Stomach (tissue), 4 donors: ENCODE measurements around the gene STIM2.

Source experiments
- EP300 ChIP-seq: sonication (generic); formaldehyde crosslinking; IDR thresholded peaks from one replicate; pipeline ENCODE4 v1.6.1; 2017; ENCODE audit warnings: antibody characterized with exemption
- POLR2A ChIP-seq, 4 donors: fragments of 450-650 bp; IDR thresholded peaks; one replicate each; pipeline ENCODE4 v1.6.1; 2016; ENCODE audit warnings: antibody characterized with exemption in 4 of 4, control low read depth in 2 of 4, mild to moderate bottlenecking in 1 of 4, moderate library complexity in 1 of 4
- POLR2AphosphoS5 ChIP-seq, 3 donors: sonication (generic); formaldehyde crosslinking; IDR thresholded peaks; one replicate each; pipeline ENCODE4 v1.6.1; 2016; ENCODE audit warnings: antibody characterized with exemption in 3 of 3
- TF ChIP-seq, protein P1 (sequence below), 7 experiments: fragments of 450-650 bp in 4 of 7; fragments of 200-600 bp in 3 of 7; sonication (generic) in 3 of 7; IDR thresholded peaks; one replicate each; pipeline ENCODE4 v1.5.1; 2016 to 2019; ENCODE audit warnings: antibody characterized with exemption in 7 of 7, control low read depth in 2 of 7, mild to moderate bottlenecking in 1 of 7

DNA sequence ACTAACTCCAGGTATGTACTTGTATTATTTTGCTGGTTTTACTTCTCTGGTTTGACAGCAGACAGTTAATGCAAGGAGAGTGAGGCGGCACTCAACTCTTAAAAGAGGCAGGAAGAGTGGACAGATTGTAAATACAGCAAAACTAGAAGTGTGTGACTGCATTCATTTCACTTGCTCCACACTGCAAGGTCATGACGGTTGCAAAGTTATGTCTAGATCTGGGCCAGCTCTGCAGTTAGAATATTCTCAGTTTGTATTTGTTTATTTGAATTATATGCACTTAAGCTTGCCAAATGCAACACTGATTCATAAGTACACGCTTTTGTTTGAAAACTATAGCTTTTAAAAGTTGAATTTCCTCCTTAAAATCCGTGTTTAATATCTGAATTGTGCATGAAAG is 148.9 kb downstream of the STIM2 start:
- no peak for TF ChIP-seq POLR2AphosphoS5 (IDR thresholded peaks at IDR 0.05)
- TF ChIP-seq POLR2A (IDR thresholded peaks at IDR 0.05) = no peak
- TF ChIP-seq, protein P1, sequence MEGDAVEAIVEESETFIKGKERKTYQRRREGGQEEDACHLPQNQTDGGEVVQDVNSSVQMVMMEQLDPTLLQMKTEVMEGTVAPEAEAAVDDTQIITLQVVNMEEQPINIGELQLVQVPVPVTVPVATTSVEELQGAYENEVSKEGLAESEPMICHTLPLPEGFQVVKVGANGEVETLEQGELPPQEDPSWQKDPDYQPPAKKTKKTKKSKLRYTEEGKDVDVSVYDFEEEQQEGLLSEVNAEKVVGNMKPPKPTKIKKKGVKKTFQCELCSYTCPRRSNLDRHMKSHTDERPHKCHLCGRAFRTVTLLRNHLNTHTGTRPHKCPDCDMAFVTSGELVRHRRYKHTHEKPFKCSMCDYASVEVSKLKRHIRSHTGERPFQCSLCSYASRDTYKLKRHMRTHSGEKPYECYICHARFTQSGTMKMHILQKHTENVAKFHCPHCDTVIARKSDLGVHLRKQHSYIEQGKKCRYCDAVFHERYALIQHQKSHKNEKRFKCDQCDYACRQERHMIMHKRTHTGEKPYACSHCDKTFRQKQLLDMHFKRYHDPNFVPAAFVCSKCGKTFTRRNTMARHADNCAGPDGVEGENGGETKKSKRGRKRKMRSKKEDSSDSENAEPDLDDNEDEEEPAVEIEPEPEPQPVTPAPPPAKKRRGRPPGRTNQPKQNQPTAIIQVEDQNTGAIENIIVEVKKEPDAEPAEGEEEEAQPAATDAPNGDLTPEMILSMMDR (IDR thresholded peaks at IDR 0.05) = no peak
- no peak for TF ChIP-seq EP300
